Inflammatory macrophage (primary cell): Measurements from ENCODE around the gene POU2F1.

Experiments used
- DNase-seq, 2 donors: peaks; one replicate each; pipeline ENCODE4 v3.0.0-alpha.2; 2020 to 2022

Gene POU2F1

DNA sequence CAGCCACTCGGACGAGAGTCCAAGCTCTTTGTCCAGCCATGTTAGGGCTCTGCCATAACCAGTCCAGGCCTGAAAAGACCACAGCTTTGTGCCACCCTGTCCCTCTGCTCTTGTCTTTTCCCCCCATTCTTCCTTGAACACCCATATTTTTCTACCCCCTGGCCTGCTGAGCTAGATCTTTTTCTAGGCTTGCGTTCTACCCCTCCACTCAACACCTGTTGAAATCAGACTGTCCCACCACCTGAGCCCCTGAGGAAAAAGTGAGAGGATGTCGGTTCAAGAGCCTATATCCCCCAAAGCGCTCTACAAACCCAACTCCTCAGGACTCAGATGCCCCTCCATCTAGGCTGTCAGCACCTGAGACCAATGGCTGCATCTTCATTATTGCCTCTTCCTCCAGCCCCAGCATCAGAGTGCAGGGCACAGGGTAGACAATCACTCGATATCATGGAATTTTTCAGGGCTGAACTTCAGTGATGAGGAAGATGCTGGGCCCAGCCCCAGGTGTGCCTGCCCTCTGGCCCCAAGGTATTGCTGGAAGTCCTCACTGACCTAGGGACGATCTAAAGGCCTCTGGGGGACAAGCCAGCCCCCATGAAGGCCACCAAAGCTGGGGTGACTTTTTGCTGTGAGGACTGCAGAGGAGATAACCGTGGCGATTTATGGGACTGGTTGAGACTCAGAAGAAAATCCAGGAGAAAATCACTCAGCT, 222.3 kb downstream of the POU2F1 start:
- DNase-seq: no peak

DNA sequence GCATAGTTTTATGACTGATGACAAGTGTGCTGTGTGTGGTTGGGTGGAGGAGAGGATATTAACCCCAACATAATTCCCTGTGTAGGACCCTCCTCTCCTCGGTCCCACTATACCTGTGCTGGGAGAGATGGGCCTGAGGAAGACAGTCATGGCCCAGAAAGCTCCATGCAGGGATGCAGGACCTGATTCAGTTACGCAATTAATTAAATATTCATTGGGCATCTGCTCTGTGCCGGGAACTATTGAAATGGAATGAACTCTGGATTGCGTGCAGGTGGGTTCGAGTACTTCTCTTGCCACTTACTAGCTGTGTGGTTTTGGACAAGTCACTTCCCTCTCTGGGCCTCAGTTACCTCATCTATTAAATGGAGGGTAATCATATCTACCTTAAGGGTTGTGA, 223.1 kb downstream of the POU2F1 start:
- DNase-seq: no peak

DNA sequence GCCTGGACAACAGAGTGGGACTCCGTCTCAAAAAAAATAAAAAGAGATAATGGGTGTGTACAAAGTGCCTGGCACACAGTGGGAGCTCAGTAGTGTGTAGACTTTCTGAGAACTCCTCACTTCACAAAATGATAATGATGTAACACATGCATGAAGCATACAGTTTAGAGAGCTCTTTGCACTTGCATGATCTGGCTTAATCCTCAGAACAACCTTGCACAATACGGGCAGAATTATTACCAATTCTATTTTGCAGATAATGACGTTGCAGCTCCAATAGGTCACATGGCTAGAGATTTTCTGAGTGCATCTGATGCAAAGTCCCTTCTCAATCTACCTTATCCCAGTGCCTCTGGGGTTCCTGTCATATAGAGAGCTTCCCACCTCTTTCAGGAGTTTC, 226.3 kb downstream of the POU2F1 start:
- DNase-seq: peak; percentile 38 to 74

DNA sequence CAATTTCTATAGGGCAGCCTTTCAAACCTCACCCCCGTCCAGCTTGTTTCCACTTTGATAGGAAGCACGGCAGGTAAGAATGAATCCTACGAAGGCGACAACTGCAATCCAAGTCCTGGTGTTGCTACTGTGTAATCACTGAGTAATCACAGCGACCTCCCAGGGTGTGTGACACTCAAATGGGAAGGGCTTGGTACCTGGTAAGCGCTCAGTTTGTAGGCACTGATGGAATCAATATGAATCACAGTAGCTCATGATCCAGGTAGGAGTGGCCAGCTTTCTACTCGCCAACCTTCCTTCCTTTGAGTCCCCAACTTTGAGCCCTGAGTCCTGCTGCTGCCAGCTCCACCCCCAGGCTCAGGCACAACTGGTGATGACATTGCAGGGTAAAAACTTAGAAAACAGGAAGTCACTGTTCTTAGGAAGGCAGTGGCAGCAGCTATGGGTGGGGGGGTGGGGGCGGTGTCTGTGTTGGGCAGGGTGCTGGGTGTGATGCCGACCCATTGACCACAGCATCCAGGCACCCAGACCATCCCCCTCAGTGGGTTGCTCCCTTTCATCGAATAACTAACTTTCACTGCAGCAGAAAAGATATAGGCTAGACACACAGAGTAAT, 226.9 kb downstream of the POU2F1 start:
- DNase-seq: peak; percentile 75 to 79

DNA sequence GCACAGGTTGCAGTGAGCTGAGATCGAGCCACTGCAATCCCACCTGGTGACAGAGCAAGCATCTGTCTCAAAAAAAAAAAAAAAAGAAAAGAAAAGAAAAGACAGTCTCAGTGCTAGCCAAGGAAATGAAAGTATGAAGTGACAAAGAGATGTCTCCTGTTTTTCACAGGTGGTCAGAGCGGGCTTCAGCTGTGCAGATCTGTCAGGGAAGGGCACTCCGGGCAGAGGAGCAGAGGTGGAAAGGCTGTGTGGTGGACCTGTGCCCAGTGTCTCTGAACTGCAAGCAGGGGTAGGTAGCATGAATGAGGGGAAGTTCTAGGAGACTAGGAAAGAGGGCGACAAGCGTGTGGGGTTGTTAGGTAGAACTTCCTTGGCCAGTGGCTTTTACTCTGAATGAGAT, 230.2 kb downstream of the POU2F1 start:
- no peak for DNase-seq

DNA sequence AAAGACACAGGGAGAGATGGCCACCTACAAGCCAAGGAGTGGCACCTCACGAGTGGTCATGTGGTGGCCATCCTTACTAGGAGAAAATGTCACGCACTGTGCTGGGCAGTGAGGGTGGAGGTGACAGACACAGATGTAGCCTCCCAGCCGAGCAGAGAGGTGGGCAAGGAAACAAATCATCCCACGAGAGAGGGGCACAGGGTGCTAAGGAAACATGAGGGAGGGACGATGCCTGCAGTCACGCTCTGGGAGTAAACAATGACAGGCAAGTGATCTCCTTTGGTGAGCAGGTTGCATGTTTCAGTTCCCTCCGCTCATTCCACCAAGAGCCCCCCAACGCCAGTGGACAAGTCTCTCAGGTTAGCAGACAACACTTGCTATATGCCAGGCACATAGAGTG, 231.8 kb downstream of the POU2F1 start:
- no peak for DNase-seq

DNA sequence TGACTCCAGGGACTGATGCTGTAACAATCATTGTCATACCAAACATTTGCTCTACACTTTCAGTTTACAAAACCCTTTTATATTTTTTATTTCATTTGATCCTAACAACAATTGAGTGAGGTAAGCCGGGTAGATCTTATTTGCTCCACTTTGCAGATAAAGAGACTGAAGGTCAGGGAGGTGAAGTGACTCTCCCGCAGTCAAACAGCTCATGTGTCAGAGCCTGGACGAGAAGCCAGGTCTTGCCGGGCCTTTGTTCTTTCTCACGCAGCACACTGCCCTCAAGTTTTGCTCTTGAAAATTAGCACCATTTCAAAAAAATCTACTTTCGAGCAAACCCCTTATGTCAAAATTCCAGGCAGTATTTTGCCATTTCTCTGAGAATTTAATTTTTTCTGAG, 232.4 kb downstream of the POU2F1 start:
- no peak for DNase-seq

DNA sequence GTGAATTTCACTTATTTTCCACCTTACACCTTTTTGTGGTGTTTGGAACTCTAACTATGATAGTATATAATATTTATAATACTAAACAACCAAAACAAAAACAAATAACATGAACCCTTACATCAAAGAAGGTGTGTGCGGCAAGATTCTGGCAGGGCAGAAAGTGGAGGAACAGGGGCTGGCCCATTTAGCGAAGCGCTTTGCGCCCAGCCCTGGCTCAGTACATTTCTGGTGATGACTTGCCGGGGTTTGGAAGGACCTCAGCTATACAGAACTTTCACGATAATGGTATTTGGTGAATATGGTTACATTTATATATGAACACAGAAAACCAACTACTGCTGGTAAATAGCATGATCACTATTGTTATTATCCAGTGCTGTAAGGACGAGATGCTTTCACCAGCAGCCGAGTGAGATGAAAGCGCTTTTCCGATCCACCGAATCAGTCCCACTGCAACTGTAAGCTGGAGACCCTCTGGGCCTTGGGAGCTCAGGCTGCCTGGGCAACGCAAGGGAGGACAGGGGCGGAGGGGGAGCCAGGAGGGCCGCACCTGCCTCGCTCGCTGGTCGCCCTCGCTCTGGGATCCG, 233.7 kb downstream of the POU2F1 start:
- no peak for DNase-seq

DNA sequence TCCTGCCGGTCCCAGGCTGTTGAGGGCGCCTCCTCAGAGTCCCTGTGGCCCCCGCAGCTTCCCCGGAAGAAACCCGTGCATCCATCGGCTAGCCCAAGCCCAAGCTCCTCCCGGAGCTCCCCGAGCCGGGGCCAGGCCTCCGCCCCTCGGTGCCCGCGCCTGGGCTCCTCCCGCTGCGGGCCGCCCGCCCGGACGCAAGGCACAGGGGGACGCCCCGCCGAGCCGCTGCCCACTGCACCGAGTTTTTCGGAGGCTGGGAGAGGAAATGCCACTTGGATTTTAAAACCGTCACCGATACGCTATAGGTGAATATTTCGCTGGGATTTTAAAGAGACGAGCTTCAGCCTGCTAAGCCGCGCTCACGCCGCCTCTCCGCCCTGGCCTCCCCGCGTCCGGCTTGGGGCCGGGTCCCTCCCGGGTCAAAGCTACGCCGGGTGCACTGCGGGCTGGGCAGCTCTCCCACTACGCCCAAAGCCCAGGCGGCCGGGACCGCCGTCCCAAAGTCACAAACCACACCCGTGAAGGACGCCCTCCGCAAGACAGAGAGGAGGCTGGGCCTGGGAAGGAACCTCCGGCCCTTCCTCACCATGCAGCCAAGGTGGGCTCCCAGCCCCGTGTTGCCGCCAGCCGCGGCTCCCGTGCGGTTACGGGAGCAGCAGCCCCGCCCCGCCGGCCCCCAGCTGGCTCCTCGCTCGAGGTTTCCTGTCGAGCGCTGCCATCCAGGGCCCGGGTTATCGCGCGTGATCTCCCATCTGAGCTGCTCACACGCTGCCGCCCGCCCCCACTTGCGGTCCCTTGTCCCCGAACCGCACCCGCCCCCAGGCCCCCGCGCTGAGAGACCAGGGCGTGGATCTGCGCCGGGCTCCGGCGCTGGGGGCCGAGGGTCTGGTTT, 234.5 kb downstream of the POU2F1 start:
- peak; percentile 46 to 78 for DNase-seq

DNA sequence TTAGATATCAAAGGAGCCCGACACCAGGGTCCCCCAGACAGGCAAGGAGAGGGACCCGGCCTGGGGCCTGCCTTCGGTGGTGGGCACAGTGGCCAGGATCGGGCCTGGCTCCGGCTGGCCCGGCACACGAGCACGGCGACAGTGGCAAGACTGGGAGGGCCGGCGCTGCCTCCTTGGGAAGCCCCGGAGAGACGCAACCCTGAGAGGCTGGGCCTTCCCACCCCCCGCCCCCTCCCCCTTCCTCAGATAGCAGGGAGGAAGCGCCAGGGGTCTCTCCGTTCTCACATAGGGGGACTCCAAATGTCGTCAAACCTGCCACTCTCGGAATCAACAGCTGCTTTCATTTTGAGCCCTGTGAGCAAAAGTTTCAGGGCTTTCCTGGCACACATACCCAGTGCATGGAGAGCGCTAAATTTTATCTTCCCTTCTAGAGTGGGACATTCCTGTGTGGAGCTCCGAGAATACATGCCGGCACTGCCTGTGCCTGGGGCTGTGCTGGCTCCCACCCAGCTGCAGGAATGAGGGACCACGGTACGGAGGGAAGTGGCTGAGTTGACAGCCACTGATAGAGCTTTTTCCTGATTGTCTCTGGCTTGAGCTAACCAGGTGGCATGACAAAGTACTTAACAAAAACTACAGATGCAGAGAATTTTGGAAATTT, 235.2 kb downstream of the POU2F1 start:
- DNase-seq: peak in 1 of 2 donors; percentile 10

DNA sequence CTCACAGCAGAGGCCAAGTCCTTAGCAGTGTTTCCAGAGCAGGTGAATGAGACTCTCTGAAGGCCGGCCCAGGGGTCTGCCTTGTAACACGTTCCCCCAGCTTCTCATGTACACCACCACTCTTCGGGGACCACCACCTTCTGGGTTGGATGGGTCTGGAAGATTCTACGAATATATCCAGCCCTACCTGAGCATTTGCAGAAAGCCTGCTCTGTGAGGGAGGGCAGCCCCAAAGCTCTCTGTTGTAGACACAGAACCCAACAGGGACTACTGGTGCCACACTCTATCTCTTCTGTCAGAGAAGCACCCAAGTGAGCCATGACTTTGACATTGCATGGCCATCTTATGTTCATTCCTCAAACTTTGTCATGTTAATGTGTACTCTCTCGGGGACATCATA, 235.8 kb downstream of the POU2F1 start:
- no peak for DNase-seq

DNA sequence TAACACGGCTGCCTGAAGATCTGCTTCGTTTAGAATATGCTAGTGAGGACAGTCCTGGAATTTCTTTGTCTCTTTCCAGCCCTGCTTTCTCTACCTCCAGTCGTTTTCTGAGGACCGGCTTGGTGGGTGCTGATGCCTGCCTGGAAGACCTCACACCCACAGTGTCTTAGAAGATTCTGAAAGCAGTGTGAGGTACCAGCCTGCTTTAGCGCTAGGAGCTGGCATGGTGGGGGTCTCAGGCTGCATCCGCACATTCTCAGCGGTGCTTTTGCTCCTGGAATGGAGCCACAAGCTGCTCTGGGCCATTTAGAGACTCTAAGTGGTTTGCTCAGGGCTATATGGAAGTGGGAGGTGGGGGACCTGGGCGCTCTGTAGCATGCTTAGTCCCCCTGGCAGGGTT, 236.2 kb downstream of the POU2F1 start:
- no peak for DNase-seq

DNA sequence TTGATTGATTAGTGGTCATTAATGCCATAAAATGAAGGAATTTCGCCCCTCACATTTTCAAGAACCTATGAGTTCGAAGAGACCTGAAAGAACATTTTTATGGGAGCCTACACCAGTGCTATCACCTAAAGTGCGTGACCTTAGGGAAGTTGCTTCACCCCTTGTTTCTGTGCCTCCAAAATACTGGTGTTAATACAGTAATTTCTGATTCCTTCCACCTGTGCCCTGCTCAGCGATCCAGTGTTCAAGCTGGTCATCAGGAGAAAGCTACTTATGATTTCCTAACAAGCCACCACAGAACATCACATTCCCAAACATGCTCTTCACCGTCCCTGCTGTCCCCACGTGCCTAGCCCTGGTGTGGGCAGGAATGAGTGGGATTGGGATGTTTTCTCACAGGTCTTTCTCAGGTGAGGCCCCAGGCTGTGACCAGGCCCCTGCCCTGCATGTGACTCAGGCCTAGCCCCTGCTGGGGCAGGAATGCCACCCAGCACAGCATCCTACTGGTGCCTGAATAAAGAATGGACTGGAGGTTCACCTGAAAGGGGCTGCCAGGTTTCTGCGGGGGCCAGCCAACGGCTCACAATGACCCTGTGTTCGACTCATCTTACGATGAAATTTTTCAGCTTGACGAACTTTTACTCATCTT, 237.4 kb downstream of the POU2F1 start:
- DNase-seq: no peak

DNA sequence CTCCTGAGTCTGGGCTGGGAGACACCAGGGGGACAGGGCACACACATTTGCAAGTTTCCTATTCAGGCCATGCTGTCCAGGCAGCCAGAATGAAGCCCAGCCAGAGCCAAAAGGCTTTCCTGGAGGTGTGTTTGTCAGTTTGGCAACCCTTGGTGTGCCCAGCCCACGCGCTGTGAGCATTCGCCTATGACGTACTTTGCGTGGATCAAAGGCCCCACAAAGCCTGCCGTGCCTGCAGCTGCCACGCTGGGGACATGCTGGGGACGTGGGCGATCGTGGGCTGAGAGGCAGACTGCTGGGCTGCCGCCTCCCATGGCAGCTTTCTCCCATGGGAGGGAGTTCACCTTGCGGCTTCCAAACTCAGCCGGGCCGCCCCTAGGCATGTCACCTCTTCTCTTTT, 240.2 kb downstream of the POU2F1 start:
- DNase-seq: no peak

DNA sequence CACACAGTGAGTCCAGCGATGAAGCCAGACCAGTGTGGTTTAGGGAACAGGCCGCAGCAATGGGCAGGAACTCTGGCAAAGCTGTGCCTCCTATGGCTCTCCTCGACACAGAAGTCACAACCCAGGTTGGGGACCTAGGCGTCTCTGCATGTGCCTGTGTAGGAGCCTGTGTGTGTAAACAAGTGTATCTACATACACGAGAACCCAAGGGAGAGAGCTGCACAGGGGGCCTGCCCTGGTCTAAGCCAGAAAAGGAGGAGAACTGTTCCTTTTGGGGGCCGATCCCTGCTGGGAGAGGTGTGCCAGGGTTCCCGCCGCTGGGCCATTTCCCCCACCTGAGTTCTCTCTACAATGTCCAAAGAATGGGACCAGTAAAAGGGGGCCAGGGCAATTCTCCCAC, 241.7 kb downstream of the POU2F1 start:
- DNase-seq: no peak

DNA sequence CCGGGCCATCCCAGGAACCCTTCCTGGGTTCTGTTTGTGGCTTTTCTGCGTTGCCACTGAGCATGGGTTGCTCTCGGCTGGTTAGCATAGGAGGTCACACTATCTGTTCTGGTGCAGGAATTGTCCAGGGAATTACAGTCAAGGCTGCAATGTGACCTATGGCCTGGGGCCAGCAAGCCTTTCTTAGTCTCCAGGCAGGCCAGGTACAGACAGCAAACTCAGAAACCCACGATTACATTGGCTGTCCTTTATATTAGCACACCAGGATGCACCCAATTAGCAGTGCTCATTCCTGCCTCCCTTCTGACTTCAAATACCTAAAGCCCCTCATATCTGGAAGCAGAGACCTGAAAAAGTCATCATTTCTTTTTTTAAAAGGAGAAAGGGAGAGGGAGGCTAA, 242.4 kb downstream of the POU2F1 start:
- DNase-seq: no peak

DNA sequence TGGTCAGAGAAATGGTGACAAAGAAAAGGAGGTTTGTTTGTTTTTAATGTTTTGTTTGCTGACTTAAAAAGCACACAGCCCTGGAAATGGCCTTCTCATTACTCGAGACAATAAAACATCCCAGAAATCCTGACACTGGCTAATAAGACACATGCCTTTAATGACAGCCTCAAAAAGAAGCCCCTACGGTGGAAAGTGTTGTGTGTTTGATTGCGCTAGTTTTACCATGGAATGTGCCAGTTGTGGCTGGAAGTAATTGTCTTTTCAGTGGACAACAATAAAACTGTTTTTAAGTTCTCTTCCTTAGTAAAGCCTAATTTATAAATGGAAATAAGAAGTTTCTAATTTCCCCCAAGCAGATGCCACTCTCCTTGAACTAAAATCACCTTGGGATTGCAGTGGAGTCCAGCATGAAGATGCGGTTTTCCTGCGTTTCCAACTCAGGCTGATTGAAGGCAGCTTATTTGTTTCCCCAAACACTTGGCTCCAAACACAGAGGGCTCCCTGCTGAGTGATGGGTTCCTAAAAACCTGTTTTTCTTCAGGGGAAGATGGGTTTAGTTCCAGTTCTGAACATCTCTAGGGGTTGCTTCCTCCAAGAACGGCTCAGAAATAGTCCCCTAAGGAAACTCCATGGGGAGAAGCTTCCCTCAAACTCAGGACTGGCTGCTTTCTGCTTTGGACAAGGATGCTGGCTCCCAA, 243.3 kb downstream of the POU2F1 start:
- DNase-seq: no peak

DNA sequence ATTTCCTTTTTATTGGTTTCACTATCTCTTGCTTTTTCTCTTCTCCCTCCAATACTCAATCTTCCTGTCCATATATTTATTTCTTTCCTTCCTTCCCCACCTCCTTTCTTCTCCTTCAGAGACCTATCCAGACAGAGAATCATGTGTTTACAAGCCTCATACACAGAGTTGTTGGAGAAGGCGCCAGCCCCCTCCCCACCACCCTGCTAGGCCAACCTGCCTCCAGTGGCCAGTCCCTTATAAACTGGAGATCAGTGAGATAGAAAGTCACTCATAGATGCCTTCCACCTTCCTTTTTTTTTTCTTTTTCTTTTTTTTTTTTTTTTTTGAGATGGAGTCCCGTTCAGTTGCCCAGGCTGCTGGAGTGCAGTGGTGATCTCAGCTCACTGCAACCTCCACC, 244.3 kb downstream of the POU2F1 start:
- no peak for DNase-seq

DNA sequence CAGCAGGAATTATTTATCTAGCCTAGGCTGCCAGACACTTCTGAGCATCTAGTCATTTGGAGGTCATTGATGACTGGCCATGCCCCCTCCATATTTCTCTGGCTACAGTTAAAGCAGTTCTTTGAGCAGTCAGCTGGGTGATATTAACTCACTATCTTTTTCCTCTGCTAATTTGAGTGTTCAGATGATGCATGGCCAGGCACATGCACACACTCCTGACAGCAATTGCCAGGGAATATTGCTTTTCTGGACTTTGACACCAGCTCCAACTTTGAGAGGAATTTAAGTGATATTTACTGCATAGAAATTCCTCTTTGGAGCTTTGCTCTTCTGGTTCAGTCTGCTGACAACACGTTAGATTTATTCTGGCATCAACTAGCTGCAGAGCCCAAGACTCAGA, 245.1 kb downstream of the POU2F1 start:
- no peak for DNase-seq

DNA sequence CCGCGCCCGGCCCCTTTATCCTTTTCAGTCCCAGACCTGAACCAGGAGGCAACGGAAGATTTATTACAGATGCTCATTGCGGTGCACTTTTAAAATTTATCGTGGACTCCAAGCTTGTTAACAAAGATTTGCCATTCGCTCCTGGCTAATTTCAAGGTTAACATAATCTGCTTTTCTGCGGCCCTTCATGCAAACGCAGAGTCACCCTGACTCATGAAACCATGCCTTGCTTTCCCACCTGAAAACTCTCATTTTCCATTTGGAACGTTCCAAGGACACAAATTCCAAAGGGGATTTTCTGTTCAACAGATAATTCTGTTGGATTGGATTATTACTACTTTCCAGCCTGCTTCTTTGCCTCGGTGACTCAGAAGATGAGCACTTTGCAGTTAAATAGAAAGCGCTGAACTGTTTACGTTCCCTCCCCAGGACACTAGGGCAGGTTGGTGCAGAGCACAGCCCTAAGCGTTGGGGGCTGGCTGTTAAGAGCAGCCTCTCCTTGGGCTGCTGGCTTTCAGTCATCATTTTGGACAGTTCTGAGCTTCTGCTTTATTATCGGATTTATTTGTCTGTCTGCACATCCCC, 246.5 kb downstream of the POU2F1 start:
- no peak for DNase-seq

DNA sequence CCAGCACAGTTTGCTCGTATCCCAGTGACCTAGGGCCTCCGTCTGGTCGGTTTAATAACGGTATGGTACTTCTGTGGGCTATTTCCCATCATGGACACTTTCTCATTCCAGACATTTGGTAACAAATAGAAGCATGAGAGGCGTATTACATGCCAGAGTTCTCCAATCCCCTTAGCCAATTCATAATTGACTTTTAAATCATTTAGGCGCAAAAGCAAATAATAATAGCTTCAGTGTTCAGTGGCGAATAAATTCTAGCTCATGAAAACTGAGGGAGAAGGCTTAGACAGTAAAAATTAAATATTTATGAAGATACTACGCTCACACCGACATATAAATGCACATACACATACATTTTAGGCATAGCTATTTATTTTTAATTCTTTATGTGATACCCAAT, 247.1 kb downstream of the POU2F1 start:
- no peak for DNase-seq
